MM.1S (cell line): ENCODE data around the gene DDX51.

Experiments
- DNase-seq: peaks from one replicate; pipeline ENCODE4 v3.0.0-alpha.2; 2015
- H2AFZ ChIP-seq: fragments of 300-600 bp; sonication (generic); 2 replicates; pipeline ENCODE4 v1.6.0; 2016; ENCODE audit warnings: antibody characterized with exemption, low read length
- H3F3A ChIP-seq: fragments of 300-600 bp; sonication (generic); 2 replicates; pipeline ENCODE4 v1.6.1; 2016; ENCODE audit warnings: mild to moderate bottlenecking, antibody characterized with exemption, low read length, moderate library complexity, mixed read lengths; ENCODE audit not compliant: insufficient read depth
- H3K27ac ChIP-seq: fragments of 300-600 bp; sonication (generic); 2 replicates; pipeline ENCODE4 v1.5.1; 2016; ENCODE audit warnings: mild to moderate bottlenecking, low read length
- H3K27me3 ChIP-seq: fragments of 300-600 bp; sonication (generic); replicated peaks from 2 replicates; pipeline ENCODE4 v1.6.0; 2016; ENCODE audit warnings: low read length; ENCODE audit not compliant: insufficient read depth
- H3K36me3 ChIP-seq: fragments of 300-600 bp; sonication (generic); replicated peaks from 2 replicates; pipeline ENCODE4 v1.6.1; 2016; ENCODE audit warnings: mild to moderate bottlenecking, low read length, mixed read lengths; ENCODE audit not compliant: insufficient read depth
- H3K4me1 ChIP-seq: fragments of 300-600 bp; sonication (generic); 2 replicates; pipeline ENCODE4 v1.6.1; 2016; ENCODE audit warnings: low read length, mixed read lengths
- H3K4me2 ChIP-seq: fragments of 300-600 bp; sonication (generic); 2 replicates; pipeline ENCODE4 v1.6.0; 2016; ENCODE audit warnings: low read depth, low read length
- H3K4me3 ChIP-seq: fragments of 300-600 bp; sonication (generic); 2 replicates; pipeline ENCODE4 v1.5.1; 2016; ENCODE audit warnings: low read length, mixed read lengths
- H3K79me2 ChIP-seq: fragments of 300-600 bp; sonication (generic); 2 replicates; pipeline ENCODE4 v1.6.1; 2016; ENCODE audit warnings: mixed run types, low read length, mixed read lengths
- H3K9ac ChIP-seq: fragments of 300-600 bp; sonication (generic); 2 replicates; pipeline ENCODE4 v1.6.1; 2016; ENCODE audit warnings: low read length, mixed read lengths
- H3K9me2 ChIP-seq: fragments of 300-600 bp; sonication (generic); replicated peaks from 2 replicates; pipeline ENCODE4 v1.6.1; 2016; ENCODE audit warnings: mild to moderate bottlenecking, low read length, mixed read lengths; ENCODE audit not compliant: insufficient read depth
- H3K9me3 ChIP-seq: fragments of 300-600 bp; sonication (generic); replicated peaks from 2 replicates; pipeline ENCODE4 v1.6.1; 2016; ENCODE audit warnings: mild to moderate bottlenecking, low read length, mixed read lengths; ENCODE audit not compliant: insufficient read depth
- H4K20me1 ChIP-seq: fragments of 300-600 bp; sonication (generic); 2 replicates; pipeline ENCODE4 v1.6.1; 2016; ENCODE audit warnings: mild to moderate bottlenecking, low read length, moderate library complexity, mixed read lengths; ENCODE audit not compliant: insufficient read depth
- EZH2 ChIP-seq: fragments of 300-600 bp; sonication (generic); optimal IDR thresholded peaks from 2 replicates; pipeline ENCODE3; 2017; ENCODE audit warnings: low read depth, mild to moderate bottlenecking, antibody characterized with exemption, low read length, mixed read lengths
- EZH2phosphoT487 ChIP-seq: fragments of 300-600 bp; sonication (generic); IDR thresholded peaks from 2 replicates; pipeline ENCODE4 v1.6.1; 2018; ENCODE audit warnings: antibody characterized with exemption, low read length
- TF ChIP-seq, protein P1 (sequence below): fragments of 300-600 bp; sonication (generic); IDR thresholded peaks from 2 replicates; pipeline ENCODE4 v1.5.1; 2016; ENCODE audit warnings: antibody characterized with exemption, low read length, mixed read lengths

DDX51 gene

DNA sequence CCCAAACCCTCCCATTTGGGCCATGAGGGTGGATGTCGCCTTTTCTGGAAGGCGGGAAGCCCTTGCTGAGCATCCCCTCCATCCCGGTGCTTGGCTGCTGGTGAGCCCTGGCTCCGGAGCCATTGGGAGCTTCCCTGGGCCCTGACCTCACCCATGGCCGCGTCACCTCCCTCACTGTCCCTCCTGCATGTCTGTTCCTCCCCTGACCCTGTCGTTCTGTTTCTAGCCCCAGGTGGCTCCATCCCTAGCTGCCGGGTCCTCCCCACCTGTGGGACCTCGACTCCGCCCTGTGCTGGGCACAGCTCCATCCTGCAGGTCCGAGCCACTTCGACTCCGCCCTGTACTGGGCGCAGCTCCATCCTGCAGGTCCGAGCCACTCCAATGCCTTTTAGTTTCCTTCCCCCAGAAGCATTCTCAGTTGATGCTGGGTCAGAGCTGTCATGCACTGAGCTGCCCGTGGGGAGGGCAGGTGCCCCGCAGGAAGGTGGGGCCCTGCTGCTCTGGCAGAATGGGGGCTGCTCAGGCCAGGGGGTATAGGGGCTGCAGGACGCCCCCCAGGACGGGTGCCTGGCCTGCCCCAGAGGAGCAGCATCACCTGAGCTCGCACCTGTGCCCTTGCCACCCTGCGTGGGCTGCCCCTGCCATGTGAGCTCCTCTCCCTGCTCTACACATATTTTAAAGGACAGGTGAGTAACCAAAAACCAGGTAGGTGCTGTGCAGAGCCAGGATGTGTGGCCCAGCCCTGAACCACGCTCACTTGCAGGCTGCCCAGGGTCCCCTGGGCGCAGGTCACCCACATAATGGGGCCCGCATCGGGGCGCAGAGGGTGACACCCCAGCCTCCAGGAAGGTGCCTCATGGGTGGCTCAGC lies 19.2 kb upstream of the DDX51 start:
- DNase-seq, result no peak
- H2AFZ ChIP-seq, result no peak overlapping the region
- no peak overlapping the region for H3K4me2 ChIP-seq
- no peaks in the 10 kb centered on the region for H4K20me1 ChIP-seq
- no peaks in the 10 kb centered on the region for H3F3A ChIP-seq
- H3K79me2 ChIP-seq, result no peaks in the 10 kb centered on the region
- H3K36me3 ChIP-seq, result no peaks in the 10 kb centered on the region
- H3K4me3 ChIP-seq, result no peak overlapping the region
- no peaks in the 10 kb centered on the region for H3K4me1 ChIP-seq
- TF ChIP-seq, protein P1, sequence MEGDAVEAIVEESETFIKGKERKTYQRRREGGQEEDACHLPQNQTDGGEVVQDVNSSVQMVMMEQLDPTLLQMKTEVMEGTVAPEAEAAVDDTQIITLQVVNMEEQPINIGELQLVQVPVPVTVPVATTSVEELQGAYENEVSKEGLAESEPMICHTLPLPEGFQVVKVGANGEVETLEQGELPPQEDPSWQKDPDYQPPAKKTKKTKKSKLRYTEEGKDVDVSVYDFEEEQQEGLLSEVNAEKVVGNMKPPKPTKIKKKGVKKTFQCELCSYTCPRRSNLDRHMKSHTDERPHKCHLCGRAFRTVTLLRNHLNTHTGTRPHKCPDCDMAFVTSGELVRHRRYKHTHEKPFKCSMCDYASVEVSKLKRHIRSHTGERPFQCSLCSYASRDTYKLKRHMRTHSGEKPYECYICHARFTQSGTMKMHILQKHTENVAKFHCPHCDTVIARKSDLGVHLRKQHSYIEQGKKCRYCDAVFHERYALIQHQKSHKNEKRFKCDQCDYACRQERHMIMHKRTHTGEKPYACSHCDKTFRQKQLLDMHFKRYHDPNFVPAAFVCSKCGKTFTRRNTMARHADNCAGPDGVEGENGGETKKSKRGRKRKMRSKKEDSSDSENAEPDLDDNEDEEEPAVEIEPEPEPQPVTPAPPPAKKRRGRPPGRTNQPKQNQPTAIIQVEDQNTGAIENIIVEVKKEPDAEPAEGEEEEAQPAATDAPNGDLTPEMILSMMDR, result no peak
- TF ChIP-seq EZH2phosphoT487, result no peak
- no peak for TF ChIP-seq EZH2
- H3K9me3 ChIP-seq, result no peaks in the 10 kb centered on the region
- H3K27me3 ChIP-seq, result no peaks in the 10 kb centered on the region
- no peaks in the 10 kb centered on the region for H3K9me2 ChIP-seq
- no peak overlapping the region for H3K9ac ChIP-seq
- no peak overlapping the region for H3K27ac ChIP-seq

DNA sequence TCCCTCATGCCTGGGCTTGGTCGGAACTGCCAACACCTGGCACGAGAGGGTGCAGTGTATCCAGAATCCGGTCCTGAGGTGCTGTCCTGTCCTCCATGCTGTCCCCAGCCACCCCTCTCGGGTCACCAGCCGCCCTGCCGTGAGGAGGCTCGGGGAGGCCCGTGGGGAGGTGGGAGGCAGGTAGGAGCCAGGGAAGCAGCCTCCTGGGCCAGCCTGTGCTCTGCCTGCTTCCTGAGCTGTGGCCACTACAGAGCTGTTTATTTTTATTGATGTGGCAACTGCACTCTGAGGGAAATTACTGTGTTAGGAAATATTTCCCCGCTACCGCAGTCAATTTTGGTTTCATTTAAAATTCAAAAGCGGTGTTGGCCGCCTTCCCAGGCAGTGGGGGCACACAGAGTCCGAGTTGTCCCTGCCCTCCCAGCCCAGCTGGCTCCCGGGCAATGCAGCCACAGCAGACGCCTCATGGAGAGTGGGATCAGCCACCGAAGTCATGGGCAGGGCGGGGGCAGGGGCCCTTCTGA lies 18.5 kb upstream of the DDX51 start:
- no peak overlapping the region for H3K9ac ChIP-seq
- no peaks in the 10 kb centered on the region for H3K9me2 ChIP-seq
- no peaks in the 10 kb centered on the region for H3F3A ChIP-seq
- H3K4me3 ChIP-seq, result no peak overlapping the region
- H2AFZ ChIP-seq, result no peak overlapping the region
- H3K4me1 ChIP-seq, result no peaks in the 10 kb centered on the region
- H3K27ac ChIP-seq, result no peak overlapping the region
- no peaks in the 10 kb centered on the region for H3K36me3 ChIP-seq
- no peaks in the 10 kb centered on the region for H3K27me3 ChIP-seq
- H3K9me3 ChIP-seq, result no peaks in the 10 kb centered on the region
- H4K20me1 ChIP-seq, result no peaks in the 10 kb centered on the region
- no peak for DNase-seq
- H3K79me2 ChIP-seq, result no peaks in the 10 kb centered on the region
- TF ChIP-seq, protein P1, result no peak
- no peak for TF ChIP-seq EZH2phosphoT487
- TF ChIP-seq EZH2, result no peak
- no peak overlapping the region for H3K4me2 ChIP-seq

DNA sequence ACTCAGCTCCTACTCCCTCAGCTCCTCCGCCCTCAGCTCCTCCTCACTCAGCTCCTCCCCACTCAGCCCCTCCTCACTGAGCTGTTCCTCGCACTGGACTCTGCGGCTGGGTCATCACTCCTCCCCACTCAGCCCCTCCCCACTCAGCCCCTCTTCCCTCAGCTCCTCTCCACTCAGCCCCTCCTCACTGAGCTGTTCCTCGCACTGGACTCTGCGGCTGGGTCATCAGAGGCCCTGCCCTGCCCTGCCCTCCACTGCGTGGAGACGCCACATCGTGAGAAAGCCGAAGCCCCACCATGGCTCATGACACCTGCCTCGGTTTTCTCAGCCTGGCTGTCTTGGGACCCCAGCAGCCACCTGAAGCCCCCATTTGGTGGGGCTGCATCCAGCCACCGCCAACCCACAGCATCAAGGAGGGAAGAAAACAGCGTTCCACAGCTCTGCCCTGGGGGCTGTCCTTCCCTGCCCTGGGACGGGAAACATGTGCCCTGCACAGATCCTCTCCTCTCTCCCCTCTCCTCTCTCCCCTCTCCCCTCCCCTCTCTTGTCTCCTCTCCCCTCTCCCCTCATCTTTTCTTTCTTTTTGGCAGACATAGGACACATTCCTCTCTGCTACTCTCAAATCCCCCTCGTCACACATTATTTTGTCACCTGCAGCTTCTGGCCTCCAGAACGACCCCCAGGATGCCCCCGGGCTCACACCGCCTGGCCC lies 17.8 kb upstream of the DDX51 start:
- Histone ChIP-seq H3K4me2 (no peak overlapping the region), H3K9me3 (no peaks in the 10 kb centered on the region), H3F3A (no peaks in the 10 kb centered on the region), H4K20me1 (no peaks in the 10 kb centered on the region), H3K27me3 (no peaks in the 10 kb centered on the region), H3K36me3 (no peaks in the 10 kb centered on the region), H3K27ac (no peak overlapping the region), H3K9ac (no peak overlapping the region), H2AFZ (no peak overlapping the region), H3K4me3 (no peak overlapping the region), H3K9me2 (no peaks in the 10 kb centered on the region), H3K4me1 (no peaks in the 10 kb centered on the region), H3K79me2 (no peaks in the 10 kb centered on the region)
- DNase-seq, result no peak
- no peak for TF ChIP-seq EZH2phosphoT487
